H1 (cell line): Measurements from ENCODE around the gene P3H4. TPM values are rescaled to one million over a fixed set of nuclear protein-coding genes. Genes with fewer than 3 reads are reported as not detected.
A peak's percentile ranks its signal among the peaks of the same experiment; 100 is the strongest.

Source experiments
- CTCF ChIA-PET: fragments of 300-600 bp; sonication (Branson Sonifier 250); formaldehyde crosslinking; loops from one replicate; lab custom pipeline; 2021; ENCODE audit not compliant: partially characterized antibody; lab: Charles Lee
- POLR2A ChIA-PET: fragments of 300-600 bp; sonication (Branson Sonifier 250); formaldehyde crosslinking; loops from one replicate; lab custom pipeline; 2021; ENCODE audit warnings: inconsistent platforms; ENCODE audit not compliant: partially characterized antibody; lab: Charles Lee
- DNase-seq, 2 experiments: peaks; one replicate each; pipeline versions ENCODE4 v3.0.0 to v3.0.0-alpha.2; 2010 to 2022; ENCODE audit warnings: low spot score in 2 of 2, low read depth in 1 of 2, mixed read lengths in 1 of 2
- FAIRE-seq: peaks from 2 replicates; lab custom pipeline; 2011; peaks lifted over from hg19 to GRCh38; lab: Jason Lieb, UNC
- H2AFZ ChIP-seq: 2 replicates; pipeline ENCODE4 v1.8.1; 2012; ENCODE audit warnings: low read length, inconsistent platforms
- H2AK5ac ChIP-seq: 2 replicates; pipeline ENCODE4 v1.6.1; 2013; ENCODE audit warnings: low read depth, low read length
- H2BK120ac ChIP-seq: replicated peaks from 2 replicates; pipeline ENCODE3; 2013; ENCODE audit warnings: low read depth, low read length, inconsistent platforms
- H2BK12ac ChIP-seq: 2 replicates; pipeline ENCODE4 v1.6.1; 2013; ENCODE audit warnings: low read depth, low read length
- H2BK15ac ChIP-seq: 2 replicates; pipeline ENCODE4 v1.6.1; 2013; ENCODE audit warnings: low read length
- H2BK20ac ChIP-seq: 2 replicates; pipeline ENCODE4 v1.6.1; 2013; ENCODE audit warnings: low read length
- H2BK5ac ChIP-seq: 2 replicates; pipeline ENCODE4 v1.6.1; 2013; ENCODE audit warnings: low read depth, low read length
- H3K14ac ChIP-seq: 2 replicates; pipeline ENCODE4 v1.6.1; 2013; ENCODE audit warnings: inconsistent platforms; ENCODE audit not compliant: insufficient read length
- H3K18ac ChIP-seq: 2 replicates; pipeline ENCODE4 v1.6.1; 2013; ENCODE audit warnings: low read length; ENCODE audit errors: extremely low read depth
- H3K23ac ChIP-seq: 2 replicates; pipeline ENCODE4 v1.6.1; 2013; ENCODE audit warnings: inconsistent platforms; ENCODE audit not compliant: insufficient read length
- H3K23me2 ChIP-seq: 2 replicates; pipeline ENCODE4 v1.6.1; 2013; ENCODE audit warnings: low read depth, low read length
- H3K27ac ChIP-seq: 2 replicates; pipeline ENCODE4 v1.6.1; 2011; ENCODE audit warnings: low read depth, low read length, inconsistent platforms
- H3K27me3 ChIP-seq, 4 experiments: replicated peaks in 1 of 4; 1 replicate in 1 of 4; 2 replicates in 3 of 4; pipeline versions ENCODE4 v1.6.1 to v1.8.1; 2011 to 2013; ENCODE audit warnings: low read length in 3 of 4, mild to moderate bottlenecking in 3 of 4, inconsistent platforms in 2 of 4, mixed read lengths in 2 of 4, moderate library complexity in 1 of 4; ENCODE audit not compliant: control insufficient read depth in 3 of 4, insufficient read depth in 3 of 4; ENCODE audit errors: extremely low read depth in 1 of 4
- H3K36me3 ChIP-seq, 4 experiments: 2 replicates each; pipeline versions ENCODE4 v1.6.1 to v1.8.1; 2011 to 2013; ENCODE audit warnings: mild to moderate bottlenecking in 4 of 4, low read length in 3 of 4, moderate library complexity in 2 of 4, control low read depth in 1 of 4, inconsistent platforms in 1 of 4; ENCODE audit not compliant: insufficient read depth in 4 of 4, control insufficient read depth in 2 of 4
- H3K4ac ChIP-seq: replicated peaks from 2 replicates; pipeline ENCODE3; 2013; ENCODE audit warnings: low read length, low read depth, mixed read lengths, inconsistent platforms; ENCODE audit not compliant: insufficient read length
- H3K4me1 ChIP-seq, 4 experiments: replicated peaks in 1 of 4; 1 replicate in 1 of 4; 2 replicates in 3 of 4; pipeline versions ENCODE4 v1.6.1 to v1.8.1; 2011 to 2013; ENCODE audit warnings: low read length in 3 of 4, inconsistent platforms in 2 of 4, mixed read lengths in 1 of 4; ENCODE audit not compliant: insufficient read depth in 4 of 4, control insufficient read depth in 3 of 4
- H3K4me2 ChIP-seq, 2 experiments: 2 replicates each; pipeline versions ENCODE4 v1.6.1 to v1.8.1; 2011 to 2013; ENCODE audit warnings: low read depth in 2 of 2, low read length in 2 of 2, control low read depth in 1 of 2, inconsistent platforms in 1 of 2, mild to moderate bottlenecking in 1 of 2; ENCODE audit not compliant: insufficient read depth in 1 of 2
- H3K4me3 ChIP-seq, 4 experiments: fragments of 200-600, 300-600 bp in 1 of 4; sonication (generic), shearing (Covaris generic), sonication (Bioruptor Twin) in 1 of 4; 2 replicates each; pipeline versions ENCODE4 v1.5.1 to v1.8.1; 2011 to 2016; ENCODE audit warnings: low read length in 4 of 4, low read depth in 3 of 4, control low read depth in 2 of 4, inconsistent platforms in 2 of 4, mild to moderate bottlenecking in 2 of 4, mixed read lengths in 1 of 4, moderate library complexity in 1 of 4; ENCODE audit not compliant: insufficient read depth in 2 of 4; ENCODE audit errors: extremely low read depth in 1 of 4
- H3K56ac ChIP-seq: replicated peaks from 2 replicates; pipeline ENCODE3; 2013; ENCODE audit warnings: low read depth, mild to moderate bottlenecking, mixed read lengths, low read length, inconsistent platforms; ENCODE audit not compliant: insufficient read length
- H3K79me1 ChIP-seq: 2 replicates; pipeline ENCODE4 v1.6.1; 2013; ENCODE audit warnings: low read depth, low read length, control low read depth
- H3K79me2 ChIP-seq, 2 experiments: 2 replicates each; pipeline versions ENCODE4 v1.6.1 to v1.8.1; 2012 to 2013; ENCODE audit warnings: low read length in 2 of 2, mild to moderate bottlenecking in 2 of 2, inconsistent platforms in 1 of 2; ENCODE audit not compliant: insufficient read depth in 2 of 2, control insufficient read depth in 1 of 2
- H3K9ac ChIP-seq, 4 experiments: replicated peaks in 1 of 4; 1 replicate in 1 of 4; 2 replicates in 3 of 4; pipeline versions ENCODE4 v1.6.1 to v1.8.1; 2011 to 2013; ENCODE audit warnings: low read depth in 3 of 4, low read length in 3 of 4, control low read depth in 2 of 4, mild to moderate bottlenecking in 2 of 4, moderate library complexity in 2 of 4, inconsistent platforms in 1 of 4; ENCODE audit errors: extremely low read depth in 1 of 4
- H3K9me3 ChIP-seq, 2 experiments: 2 replicates each; pipeline versions ENCODE4 v1.6.1 to v1.8.1; 2012 to 2013; ENCODE audit warnings: mild to moderate bottlenecking in 2 of 2, moderate library complexity in 2 of 2, control low read depth in 1 of 2, inconsistent platforms in 1 of 2, low read depth in 1 of 2, low read length in 1 of 2, mixed read lengths in 1 of 2; ENCODE audit not compliant: insufficient read depth in 2 of 2
- H4K20me1 ChIP-seq, 2 experiments: replicated peaks in 1 of 2; 2 replicates each; pipeline versions ENCODE3 to v1.8.1; 2011 to 2013; ENCODE audit warnings: inconsistent platforms in 2 of 2, low read length in 2 of 2, mild to moderate bottlenecking in 1 of 2; ENCODE audit not compliant: insufficient read depth in 2 of 2, control insufficient read depth in 1 of 2
- H4K5ac ChIP-seq: 2 replicates; pipeline ENCODE4 v1.6.1; 2013; ENCODE audit warnings: low read length, low read depth, mixed read lengths, inconsistent platforms; ENCODE audit not compliant: insufficient read length
- H4K8ac ChIP-seq: 2 replicates; pipeline ENCODE4 v1.8.0; 2013; ENCODE audit warnings: mild to moderate bottlenecking, moderate library complexity, low read length, inconsistent platforms; ENCODE audit not compliant: insufficient read depth; ENCODE audit errors: extremely low read depth
- H4K91ac ChIP-seq: replicated peaks from 2 replicates; pipeline ENCODE3; 2013; ENCODE audit warnings: low read length, mixed read lengths, inconsistent platforms; ENCODE audit not compliant: insufficient read length
- GABPA ChIP-seq: IDR thresholded peaks from 2 replicates; pipeline ENCODE4 v1.6.1; 2011; ENCODE audit warnings: mild to moderate bottlenecking, low read length, moderate library complexity, borderline replicate concordance; ENCODE audit not compliant: insufficient read depth
- SIRT6 ChIP-seq: IDR thresholded peaks from one replicate; pipeline ENCODE4 v1.7.1; 2012; ENCODE audit warnings: low read length, inconsistent platforms
- TEAD4 ChIP-seq: IDR thresholded peaks from 2 replicates; pipeline ENCODE4 v1.6.1; 2012; ENCODE audit warnings: low read depth, low read length, inconsistent platforms, mixed read lengths
- WGBS, 2 experiments: shearing (Covaris generic) in 1 of 2; methylation state at CpG; one replicate each; pipeline versions ENCODE4 v1.1.6 to v1.1.7; 2013 to 2015; ENCODE audit warnings: low lambda C conversion rate in 2 of 2, mixed read lengths in 2 of 2, inconsistent platforms in 1 of 2, low coverage in 1 of 2, missing lambda C conversion rate in 1 of 2; ENCODE audit not compliant: insufficient replicate concordance in 2 of 2, insufficient coverage in 1 of 2, insufficient read length in 1 of 2; ENCODE audit errors: extremely low coverage in 1 of 2, missing lambda C conversion rate in 1 of 2; 5-methylcytosine and 5-hydroxymethylcytosine counted together
- polyA plus RNA-seq, 7 experiments: library from polyadenylated mRNA; depleted of rRNA in 3 of 7; stranded (reverse) in 5 of 7; unstranded in 2 of 7; fragments of >200 nt in 5 of 7; fragments of 200-250 nt in 2 of 7; gene quantifications; 1 replicate in 5 of 7; 2 replicates in 1 of 7; 4 replicates in 1 of 7; pipeline versions ENCODE4 v1.2.1 to v1.2.3, GENCODE V29; 2011 to 2013; ENCODE audit warnings: missing spikeins in 2 of 7, mixed read lengths in 2 of 7
- total RNA-seq: library from RNA; stranded (reverse); fragmentation: NEBNext Ultra II Directional; extraction: Animal tissue kit (Norgen Biotek cat#: 25700); gene quantifications from 2 replicates; pipeline ENCODE4 v1.2.1, GENCODE V29; 2021

The P3H4 gene
- total and polyA plus RNA-seq, 2 of the 8 experiments (the other 6 are each of a cell fraction or from before 2014, with no cell fraction given), result 23.4 to 26.7 TPM

- Histone ChIP-seq H3K4me1 (peaks cover 2 to 27% (median 16%) of the 10 kb centered on the region in 4 experiments), H3K23me2 (peaks cover 16% of the 10 kb centered on the region), H2BK20ac (no peak overlapping the region), H3K9me3 (no peaks in the 10 kb centered on the region), H2AFZ (no peak overlapping the region), H2BK12ac (peak overlapping the region; percentile 68; the same call in 1 of the 2 replicates), H4K20me1 (peaks cover 0 to 8% of the 10 kb centered on the region in 2 experiments), H2BK120ac (no peak overlapping the region), H3K79me2 (peaks cover 0 to 54% of the 10 kb centered on the region in 2 experiments; a peak in 3 of 4 replicates), H3K14ac (no peak overlapping the region), H2BK15ac (peak overlapping the region; percentile 72), H3K4ac (peak overlapping the region; percentile 70), H4K5ac (no peak overlapping the region), H3K4me2 (no peak overlapping the region), H2BK5ac (peak overlapping the region; percentile 30), H4K91ac (peak overlapping the region; percentile 39), H3K36me3 (no peaks in the 10 kb centered on the region), H3K27me3 (no peaks in the 10 kb centered on the region), H2AK5ac (peak overlapping the region; percentile 48; the same call in 1 of the 2 replicates), H4K8ac (peak overlapping the region; percentile 43; the same call in 1 of the 2 replicates), H3K9ac (no peak overlapping the region), H3K79me1 (peaks cover 13% of the 10 kb centered on the region), H3K23ac (no peak overlapping the region), H3K56ac (no peak overlapping the region), H3K27ac (no peak overlapping the region), H3K18ac (peak overlapping the region; percentile 48; the same call in 1 of the 2 replicates), H3K4me3 (no peak overlapping the region)
- TF ChIP-seq GABPA (no peak), TEAD4 (no peak), SIRT6 (no peak)
- FAIRE-seq, result no peak
- DNase-seq, result no peak
- CTCF ChIA-PET, result interaction anchor here (1.4 to 6.8 kb wide), 4 partner anchors 13 to 44 kb away, joined by 5 to 55 read pairs (median 6); partner anchors contain the start of gene P3H4
- POLR2A ChIA-PET, result interaction anchor here (0.6 to 9.3 kb wide), 6 partner anchors 12 to 92 kb away, joined by 3 to 84 read pairs (median 5); partner anchors contain the start of gene EIF1
- 85% methylated on average over 4 of the region's 4 CpGs; no CpG with 5 or more reads in 1 of the 2 experiments for WGBS, 2 experiments
These were observed 29.6 kb downstream of the P3H4 start for GRCh38 chr17:41782142-41782541.
